Fibroblast of skin of scalp (primary cell): Measurements from ENCODE around the gene SRPK1.
"Not testable (repeated sequence)": the region's sequence is repeated elsewhere in the genome, so short reads cannot be mapped to it uniquely, and the experiment has no call there.

ENCODE experiments used
- DNase-seq: peaks from one replicate; pipeline ENCODE4 v3.0.0-alpha.2; 2013

Gene SRPK1

DNA sequence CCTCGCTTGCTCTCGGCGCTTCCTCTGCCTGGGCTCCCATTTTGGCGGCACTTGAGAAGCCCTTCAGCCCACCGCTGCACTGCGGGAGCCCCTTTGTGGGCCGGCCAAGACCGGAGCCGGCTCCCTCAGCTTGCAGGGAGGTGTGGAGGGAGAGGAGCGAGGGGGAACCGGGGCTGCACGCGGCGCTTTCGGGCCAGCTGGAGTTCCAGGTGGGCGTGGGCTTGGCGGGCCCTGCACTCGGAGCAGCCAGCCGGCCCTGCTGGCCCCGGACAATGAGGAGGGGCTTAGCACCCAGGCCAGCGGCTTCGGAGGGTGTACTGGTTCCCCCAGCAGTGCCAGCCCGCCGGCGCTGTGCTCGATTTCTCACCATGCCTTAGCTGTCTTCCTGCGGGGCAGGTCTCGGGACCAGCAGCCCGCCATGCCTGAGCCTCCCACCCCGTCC is 10.2 kb upstream of the SRPK1 start:
- DNase-seq, result no peak

DNA sequence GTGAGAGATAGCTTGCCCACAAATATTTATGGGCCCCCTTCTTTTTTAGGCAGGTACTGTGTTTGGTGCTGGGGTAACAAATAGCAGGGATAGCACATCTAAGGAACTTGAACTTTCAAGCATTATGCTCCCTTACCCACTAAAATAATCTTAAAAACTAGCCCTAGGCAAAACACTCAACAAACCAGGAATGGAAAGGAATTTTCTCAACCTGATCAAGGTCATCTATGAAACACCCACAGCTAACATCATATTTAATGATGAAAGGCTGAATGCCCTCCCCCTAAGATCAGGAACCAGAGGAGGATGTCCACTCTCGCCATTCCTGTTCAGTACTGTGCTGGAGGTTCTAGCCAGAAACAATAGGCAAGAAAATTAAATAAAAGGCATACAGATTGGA is 8.7 kb upstream of the SRPK1 start:
- no peak for DNase-seq

DNA sequence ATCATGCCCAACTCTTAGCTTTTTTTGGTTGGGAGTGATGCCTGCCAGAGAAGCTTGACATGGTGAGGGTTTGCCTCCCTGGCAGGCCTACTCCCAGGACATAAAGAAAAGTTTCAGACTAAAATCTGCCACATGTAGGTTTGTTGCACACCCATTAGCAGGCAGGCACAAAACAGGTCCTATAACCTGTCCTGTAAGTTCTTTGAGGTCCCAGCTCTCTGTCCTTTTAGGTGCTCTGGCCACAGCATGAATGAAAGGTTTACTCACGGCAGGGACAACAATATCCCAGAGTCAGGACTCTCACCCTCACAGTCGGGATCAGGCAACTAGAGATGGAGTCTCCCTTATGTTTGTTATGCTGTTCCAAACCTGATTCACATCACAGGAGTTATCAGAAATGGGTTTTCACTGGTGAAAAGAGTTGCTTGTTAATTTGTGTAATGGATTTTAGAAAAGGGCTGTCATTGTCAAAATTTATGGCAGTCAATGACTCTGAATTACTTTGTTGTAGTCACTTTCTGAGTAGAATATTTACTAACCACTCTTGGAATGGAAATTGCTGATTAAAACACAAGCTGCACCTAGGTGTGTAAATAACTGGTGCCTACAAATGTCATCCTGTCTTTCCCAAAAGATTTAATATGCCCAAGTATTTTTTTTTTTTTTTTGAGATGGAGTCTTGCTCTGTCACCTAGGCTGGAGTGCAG is 5.8 kb upstream of the SRPK1 start:
- DNase-seq, result no peak

DNA sequence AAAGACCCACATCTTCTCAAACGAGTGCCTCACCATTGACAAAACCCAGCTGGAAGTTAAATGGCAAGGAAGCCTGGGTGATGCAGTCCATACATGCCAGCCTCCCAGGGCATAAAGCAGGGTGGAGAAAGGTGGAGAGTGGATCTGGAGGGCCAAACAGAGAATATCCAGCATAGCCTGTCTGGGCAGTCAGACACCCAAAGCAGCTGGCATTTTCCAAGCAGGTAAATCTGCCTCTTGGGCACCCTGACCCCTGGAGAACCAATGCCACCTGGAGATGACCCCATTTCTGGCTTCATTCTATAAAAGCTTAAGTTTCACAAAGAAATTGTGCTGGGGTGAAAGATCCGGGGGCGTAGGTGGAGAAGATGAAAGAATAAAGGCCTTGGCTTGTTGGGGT is 5.1 kb upstream of the SRPK1 start:
- DNase-seq, result no peak

DNA sequence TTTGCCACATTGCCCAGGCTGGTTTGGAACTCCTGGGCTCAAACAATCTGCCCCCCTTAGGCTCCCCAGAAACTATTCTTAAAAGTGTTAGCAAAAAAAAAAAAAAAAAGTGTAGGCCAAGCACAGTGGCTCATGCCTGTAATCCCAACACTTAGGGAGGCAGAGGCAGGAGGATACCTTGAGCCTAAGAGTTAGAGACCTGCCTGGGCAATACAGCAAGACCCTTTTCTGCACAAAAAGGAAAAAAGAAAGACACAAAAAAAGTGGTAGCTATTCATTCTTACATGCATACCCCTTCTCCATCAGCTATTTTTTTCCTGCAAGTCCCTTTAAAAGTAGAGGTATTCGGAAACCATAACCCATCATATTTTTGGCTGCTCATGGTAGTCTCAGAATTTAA is 3.2 kb upstream of the SRPK1 start:
- DNase-seq, result no peak

DNA sequence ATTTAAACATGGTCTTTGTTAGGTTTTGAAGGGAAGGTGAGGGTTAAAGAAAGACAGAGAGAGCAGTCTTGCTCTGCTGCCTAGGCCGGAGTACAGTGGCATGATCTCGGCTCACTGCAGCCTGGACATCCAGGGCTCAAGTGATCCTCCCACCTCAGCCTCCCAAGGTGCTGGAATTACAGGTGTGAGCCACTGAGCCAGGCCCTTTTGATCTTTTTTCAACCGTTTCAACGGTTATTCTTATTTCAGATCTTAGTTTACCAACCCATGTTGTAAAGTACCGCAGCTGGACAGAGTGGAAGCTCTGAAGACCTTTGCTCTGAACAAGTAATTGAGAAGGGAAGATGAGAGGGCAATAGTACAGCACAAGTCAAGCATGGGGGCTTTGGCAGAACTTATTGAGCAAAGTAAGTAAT is 1.2 kb upstream of the SRPK1 start:
- no peak for DNase-seq

DNA sequence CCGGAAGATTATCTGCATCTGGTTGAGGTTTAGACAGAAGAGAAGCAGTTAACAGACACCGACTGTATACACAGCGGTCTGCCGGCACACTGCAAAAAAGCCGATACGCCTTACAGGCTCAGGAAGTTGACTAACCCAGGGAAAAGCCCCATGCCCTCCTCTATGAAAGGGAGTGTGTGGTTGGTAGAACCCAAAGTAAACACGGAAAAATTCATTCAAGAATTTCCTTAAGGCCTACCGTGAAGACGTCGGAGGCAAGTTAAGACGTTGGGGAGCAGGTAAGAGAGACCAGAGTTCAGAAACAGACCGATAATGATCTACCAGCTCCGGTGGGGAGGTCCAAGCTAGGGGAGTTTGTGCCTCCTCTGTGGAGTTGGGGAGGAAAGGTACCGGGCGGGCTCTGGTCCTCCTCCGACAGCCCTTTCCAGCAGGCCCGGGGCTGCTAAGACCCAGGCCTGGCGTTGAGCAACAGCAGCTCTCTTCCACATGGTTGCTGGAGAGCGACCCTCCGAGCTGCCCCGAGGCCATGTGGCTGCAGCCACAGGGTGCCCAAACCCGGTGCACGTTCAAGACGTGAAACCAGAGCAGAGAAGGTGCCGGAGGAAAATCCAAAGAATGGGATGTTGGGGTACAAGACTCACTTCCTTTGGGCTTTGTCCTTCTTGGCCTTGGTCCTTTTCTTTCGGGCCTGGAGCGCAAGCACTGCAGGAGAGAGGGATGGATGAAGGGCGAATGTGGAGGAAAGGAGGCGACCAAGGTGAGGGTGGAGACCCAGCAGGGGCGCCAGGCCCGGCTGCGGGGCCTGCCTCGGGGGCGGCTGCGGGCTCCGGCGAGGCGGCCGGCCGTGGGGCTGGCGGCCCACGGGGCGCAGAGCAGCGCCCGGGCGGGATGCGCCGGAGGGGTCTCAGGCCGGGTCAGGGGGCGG is 809 bp downstream of the SRPK1 start:
- DNase-seq, result peak; percentile 38

DNA sequence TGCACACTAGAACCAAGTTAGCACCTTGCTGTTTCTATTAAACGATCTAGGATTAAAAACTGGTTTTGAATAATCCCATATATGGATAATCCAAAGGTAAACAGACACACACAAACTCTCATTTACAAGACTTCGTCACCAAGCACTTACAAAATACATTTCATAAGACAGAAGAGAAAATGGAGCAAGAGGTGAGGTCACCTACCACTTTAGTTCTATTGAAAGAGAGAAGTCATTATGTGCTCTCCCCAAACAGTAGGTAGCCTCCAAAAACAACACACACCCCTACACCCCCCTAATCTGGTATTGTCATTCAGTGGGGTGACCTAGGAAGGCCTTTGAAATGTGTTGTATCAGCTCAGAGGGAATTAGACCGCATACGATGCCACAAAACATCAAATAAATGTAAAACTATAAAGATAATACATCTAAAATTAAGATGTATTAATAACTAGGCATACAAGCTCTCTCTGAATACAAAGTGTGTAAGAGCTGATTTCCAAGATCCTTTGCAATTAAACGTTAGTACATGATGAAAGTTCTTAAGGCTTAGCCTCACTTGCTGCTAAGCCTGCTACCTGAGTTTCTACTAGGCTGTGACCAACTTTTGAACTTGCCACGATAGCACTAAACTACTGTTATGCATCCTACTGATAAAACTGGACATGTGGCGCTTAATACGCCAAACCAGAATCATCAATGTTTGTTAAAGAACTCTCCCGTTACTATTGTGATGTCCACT is 1.6 kb downstream of the SRPK1 start:
- DNase-seq, result no peak

DNA sequence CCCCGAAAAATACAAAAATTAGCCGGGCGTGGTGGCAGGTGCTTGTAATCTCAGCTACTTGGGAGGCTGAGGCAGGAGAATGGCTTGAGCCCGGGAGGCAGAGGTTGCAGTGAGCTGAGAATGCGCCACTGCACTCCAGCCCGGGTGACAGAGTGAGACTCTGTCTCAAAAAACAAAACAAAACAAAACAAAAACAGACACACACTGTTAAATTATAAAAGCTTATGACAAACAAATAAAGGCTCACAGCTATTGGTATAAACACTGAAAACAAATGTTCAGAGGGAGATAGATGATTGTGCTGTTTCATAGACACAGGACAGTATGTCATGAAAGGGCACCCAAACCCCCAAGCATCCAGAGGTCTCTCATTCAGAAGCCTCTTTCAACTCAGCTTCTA is 4.0 kb downstream of the SRPK1 start:
- not testable (repeated sequence) for DNase-seq

DNA sequence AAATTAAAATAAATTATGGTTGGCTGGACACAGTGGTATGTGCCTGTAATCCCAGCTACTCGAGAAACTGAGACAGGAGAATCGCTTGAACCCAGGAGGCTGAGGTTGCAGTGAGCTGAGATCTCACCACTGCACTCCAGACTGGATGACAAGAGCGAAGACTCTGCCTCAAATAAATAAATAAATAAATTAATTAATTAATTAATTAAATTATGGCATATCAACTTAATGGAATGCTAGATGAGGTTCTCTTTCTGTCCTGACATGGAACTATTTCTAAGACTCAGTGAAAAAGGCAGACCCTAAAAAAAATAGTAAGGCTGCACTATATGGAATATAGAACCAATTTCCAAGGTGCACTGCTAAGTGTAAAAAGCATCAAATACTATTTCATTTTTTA is 4.8 kb downstream of the SRPK1 start:
- DNase-seq, result no peak

DNA sequence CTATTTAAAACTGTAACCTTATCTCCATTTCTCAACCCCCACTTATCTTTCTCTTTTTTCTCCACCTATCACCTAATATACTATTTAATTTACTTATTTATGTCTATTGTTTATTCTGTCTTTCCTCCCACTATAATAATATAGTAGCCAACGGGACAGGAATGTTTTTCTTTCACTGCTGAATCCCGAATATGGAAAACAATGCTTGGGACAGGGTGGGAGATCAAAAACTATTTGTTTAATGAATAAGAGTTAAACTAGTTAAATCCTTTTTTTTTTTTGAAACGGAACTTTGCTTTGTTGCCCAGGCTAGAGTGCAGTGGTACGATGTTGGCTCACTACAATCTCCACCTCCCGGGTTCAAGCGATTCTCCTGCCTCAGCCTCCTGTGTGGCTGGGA is 6.4 kb downstream of the SRPK1 start:
- no peak for DNase-seq

DNA sequence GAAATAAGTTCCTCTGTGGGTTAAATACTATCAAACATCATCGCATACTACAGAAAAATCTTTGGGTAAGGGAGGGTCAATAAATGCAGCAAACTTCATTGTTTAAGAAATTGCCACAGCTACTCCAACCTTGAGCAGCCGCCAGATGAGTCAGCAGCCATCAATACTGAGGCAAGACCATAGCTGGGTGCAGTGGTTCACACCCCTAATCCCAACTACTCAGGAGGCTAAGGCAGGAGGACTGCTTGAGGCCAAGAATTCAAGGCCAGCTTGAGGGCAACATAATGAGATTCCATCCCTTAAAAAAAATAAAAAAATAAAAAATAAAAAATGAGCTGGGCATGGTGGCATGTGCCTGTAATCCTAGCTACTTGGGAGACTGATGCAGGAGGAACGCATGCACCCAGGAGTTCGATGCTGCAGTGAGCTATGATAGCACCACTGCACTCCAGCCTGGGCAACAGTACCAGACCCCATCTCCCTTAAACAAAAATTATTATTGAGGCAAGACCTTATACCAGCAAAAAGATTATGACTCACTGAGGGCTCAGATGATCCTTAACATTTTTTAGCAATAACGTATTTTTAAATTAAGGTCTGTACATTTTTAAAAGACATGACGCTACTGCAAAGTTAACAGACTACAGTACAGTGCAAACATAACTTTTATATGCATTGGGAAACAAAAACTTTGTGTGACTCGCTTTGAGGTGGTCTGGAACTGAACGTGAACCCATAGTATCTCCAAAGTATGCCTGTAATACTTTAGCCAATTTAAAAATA is 8.8 kb downstream of the SRPK1 start:
- DNase-seq, result peak; percentile 24

DNA sequence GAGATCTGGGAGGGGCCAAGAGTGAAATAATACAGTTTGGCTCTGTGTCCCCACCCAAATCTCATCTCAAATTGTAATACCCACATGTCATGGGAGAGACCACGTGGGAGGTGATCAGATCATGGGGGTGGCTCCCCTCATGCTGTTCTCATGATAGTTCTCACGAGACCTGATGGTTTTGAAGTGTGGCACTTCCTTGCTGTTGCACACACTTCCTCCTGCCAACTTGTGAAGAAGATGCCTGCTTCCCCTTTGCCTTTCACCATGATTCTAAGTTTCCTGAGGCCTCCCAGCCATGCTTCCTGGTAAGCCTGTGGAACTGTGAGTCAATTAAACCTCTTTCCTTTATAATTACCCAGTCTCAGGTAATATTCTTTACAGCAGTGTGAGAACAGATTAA is 11.3 kb downstream of the SRPK1 start:
- DNase-seq, result not testable (repeated sequence)

DNA sequence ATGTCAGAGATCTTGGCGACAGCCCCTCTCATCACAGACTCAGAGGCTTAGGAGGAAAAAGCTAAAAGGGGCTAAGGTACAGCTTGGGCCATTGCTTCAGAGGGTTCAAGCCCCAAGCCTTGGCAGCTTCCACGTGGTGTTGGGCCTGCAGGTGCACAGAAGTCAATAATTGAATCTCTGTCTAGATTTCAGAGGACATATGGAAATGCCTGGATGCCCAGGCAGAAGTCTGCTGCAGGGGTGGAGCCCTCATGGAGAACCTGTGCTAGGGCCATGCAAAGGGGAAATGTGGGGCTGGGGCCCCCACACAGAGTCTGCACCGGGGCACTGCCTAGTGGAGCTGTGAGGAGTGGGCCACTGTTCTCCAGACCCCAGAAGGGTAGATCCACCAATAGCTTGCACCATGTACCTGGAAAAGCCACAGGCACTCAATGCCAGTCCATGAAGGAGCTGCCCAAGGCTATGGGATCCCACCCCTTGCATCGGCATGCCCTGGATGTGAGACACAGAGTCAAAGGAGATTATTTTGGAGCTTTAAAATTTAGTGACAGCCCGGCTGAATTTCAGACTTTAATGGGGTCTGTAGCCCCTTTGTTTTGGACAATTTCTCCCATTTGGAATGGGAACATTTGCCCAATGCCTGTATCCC is 12.0 kb downstream of the SRPK1 start:
- not testable (repeated sequence) for DNase-seq

DNA sequence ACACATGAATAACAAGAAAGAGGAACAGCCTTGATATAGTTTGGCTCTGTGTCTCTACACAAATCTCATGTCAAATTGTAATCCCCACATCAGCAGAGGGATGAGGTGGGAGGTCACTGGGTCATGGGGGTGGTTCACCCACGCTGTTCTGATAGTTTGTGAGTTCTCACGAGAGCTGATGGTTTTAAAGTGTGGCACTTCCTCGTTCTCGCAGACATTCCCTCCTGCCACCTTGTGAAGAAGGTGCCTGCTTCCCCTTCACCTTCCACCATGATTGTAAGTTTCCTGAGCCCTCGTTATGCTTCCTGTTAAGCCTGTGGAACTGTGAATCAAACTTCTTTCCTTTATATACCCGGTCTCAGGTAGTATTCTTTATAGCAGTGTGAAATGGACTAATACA is 13.1 kb downstream of the SRPK1 start:
- DNase-seq, result no peak

DNA sequence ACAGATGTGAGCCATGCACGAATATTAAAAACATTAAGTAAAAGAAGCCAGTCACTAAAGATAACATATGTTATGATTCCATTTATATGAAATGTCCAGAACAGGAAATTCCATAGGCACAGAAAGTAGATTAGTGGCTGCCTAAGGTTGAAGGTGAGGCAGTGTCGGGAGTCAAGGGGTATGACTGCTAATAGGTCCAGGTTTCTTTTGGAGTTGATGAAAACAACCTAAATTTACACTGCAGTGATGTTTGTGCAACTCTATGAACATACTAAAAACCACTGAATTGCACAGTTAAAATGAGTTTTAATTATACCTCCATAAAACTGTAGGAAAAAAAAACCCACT is 14.4 kb downstream of the SRPK1 start:
- no peak for DNase-seq

DNA sequence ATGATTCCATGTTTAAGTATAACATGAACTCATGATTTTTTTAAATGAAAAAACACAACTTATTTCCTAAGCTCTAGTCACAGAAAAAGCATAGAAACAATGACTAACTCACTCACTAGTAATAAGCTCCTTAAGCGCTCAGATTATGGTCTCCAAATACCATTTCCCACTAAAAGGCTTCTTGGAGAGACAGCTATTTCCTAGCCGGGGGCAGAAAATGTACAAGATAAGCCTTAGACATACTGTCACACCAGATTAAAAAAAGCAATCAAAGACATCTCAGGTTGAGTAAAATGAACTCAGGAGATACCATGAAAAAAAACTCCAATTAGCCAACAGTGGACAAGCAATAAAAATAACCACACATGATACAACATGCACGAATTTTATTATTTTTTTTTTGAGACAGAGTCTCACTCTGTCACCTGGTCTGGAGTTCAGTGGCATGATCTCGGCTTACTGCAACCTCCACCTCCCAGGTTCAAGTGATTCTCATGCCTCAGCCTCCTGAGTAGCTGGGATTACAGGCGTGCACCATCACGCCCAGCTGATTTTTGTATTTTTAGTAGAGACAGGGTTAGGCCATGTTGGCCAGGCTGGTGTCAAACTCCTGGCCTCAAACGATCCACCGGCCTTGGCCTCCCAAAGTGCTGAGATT is 14.9 kb downstream of the SRPK1 start:
- DNase-seq, result no peak

DNA sequence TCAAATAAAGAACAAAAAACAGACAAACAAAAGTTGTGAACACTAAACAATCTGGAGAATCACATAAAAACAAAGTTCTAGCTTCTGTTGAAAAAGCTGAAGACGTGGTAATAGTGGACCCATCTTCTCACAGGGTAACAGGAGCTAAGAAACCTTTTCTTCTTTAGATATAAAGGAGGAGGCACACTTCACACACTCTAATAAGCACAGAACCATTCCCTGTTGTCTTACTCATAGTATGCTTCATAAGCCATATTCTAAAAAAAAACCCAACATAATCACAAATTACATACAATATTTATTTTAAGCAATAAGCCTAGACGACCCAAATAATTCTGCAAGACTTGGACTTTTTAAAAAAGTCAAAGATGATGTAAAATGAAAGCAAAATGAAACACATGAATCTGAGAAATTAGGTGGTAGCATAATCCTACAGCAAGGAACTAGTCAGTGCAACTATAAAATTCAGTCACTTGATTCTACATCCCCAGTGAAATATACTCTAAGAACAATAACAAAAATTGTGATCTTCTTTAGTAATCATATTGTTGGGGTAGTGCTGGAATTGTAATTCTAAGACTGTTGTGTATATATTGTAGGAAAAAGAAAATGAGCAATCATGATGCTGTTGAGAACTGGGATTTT is 15.6 kb downstream of the SRPK1 start:
- DNase-seq, result no peak

DNA sequence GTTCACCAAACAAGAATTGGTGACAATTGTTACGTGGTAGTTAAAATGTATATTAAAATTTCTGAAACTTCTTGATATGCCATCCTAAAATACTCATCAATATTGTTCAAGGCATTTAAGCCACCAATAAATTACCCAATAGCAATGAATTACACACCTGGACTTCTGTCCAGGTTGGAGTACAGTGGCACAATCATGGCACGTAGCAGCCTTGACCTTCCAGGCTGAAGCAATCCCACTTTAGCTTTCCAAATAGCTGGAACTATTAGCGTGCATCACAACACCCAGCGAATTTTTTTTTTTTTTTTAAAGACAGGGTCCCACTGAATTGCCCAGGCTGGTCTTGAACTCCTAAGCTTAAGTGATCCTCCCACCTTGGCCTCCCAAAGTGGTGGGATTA is 17.2 kb downstream of the SRPK1 start:
- DNase-seq, result no peak

DNA sequence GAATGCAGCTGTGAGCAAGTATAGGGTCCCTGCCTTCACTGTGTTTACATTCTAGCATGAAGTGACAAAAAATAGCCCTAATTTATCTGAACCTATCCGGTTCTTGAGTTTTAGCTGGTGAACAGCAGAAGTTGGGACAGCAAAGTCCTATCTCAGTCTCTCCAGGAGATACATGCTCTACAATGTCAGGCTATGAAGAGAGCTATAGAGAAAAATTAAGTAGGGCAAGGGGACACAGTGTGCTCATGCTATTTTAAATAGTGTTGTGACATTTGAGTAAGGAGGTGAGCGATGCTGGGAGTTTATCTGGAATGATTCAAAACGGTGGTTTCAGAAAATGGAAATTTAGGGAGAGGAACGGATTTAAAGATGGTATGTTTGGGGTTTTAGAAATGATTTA is 20.4 kb downstream of the SRPK1 start:
- no peak for DNase-seq

DNA sequence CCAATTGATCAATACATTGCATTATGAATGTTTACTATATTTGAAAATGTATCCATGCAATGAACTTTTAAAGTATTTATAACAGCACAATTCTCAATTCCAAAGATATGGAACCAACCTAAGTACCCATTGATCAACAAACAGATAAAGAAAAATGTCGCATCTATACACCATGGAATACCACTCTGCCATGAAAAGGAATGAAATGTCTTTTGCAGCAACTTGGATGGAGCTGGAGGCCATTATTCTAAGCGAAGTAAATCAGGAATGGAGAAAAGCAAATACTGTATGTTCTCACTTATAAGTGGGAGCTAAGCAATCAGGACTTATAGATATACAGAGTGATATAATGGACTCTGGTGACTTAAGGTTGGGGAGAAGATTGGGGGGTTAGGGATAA is 22.9 kb downstream of the SRPK1 start:
- no peak for DNase-seq
